Neuron (in vitro differentiated cells): ENCODE results near the gene ADAMTS3.
"Not testable (repeated sequence)": the region's sequence is repeated elsewhere in the genome, so short reads cannot be mapped to it uniquely, and the experiment has no call there.

Source experiments
- H2AFZ ChIP-seq: one replicate; pipeline ENCODE4 v1.6.1; 2013; ENCODE audit warnings: low read depth, mild to moderate bottlenecking, inconsistent platforms, low read length, moderate library complexity
- H3K27me3 ChIP-seq: one replicate; pipeline ENCODE4 v1.6.1; 2013; ENCODE audit warnings: low read length; ENCODE audit not compliant: insufficient read depth
- H3K36me3 ChIP-seq: one replicate; pipeline ENCODE4 v1.6.1; 2013; ENCODE audit warnings: low read length; ENCODE audit not compliant: insufficient read depth
- H3K4me1 ChIP-seq: one replicate; pipeline ENCODE4 v1.6.1; 2013; ENCODE audit warnings: low read length; ENCODE audit not compliant: insufficient read depth
- H3K4me3 ChIP-seq: 2 replicates; pipeline ENCODE4 v1.5.1; 2013; ENCODE audit warnings: mild to moderate bottlenecking, low read length, moderate library complexity
- H3K9me3 ChIP-seq: one replicate; pipeline ENCODE4 v1.6.1; 2013; ENCODE audit warnings: low read length

The ADAMTS3 gene

GRCh38 chr4:72442715-72443114 lies 126.3 kb downstream of the ADAMTS3 start:
- Histone ChIP-seq H3K36me3 (no peaks in the 10 kb centered on the region), H3K9me3 (no peaks in the 10 kb centered on the region), H3K27me3 (no peaks in the 10 kb centered on the region), H3K4me1 (no peaks in the 10 kb centered on the region), H2AFZ (no peak overlapping the region), H3K4me3 (no peak overlapping the region)

- H3K4me1 ChIP-seq: no peaks in the 10 kb centered on the region
- H3K36me3 ChIP-seq: no peaks in the 10 kb centered on the region
- H3K9me3 ChIP-seq: no peaks in the 10 kb centered on the region
- H3K27me3 ChIP-seq: no peaks in the 10 kb centered on the region
- H2AFZ ChIP-seq: no peak overlapping the region
- H3K4me3 ChIP-seq: no peak overlapping the region
Observed at GRCh38 chr4:72442147-72442546, 126.9 kb downstream of the ADAMTS3 start.

- Histone ChIP-seq H3K4me3 (no peak overlapping the region), H2AFZ (no peak overlapping the region), H3K4me1 (no peaks in the 10 kb centered on the region), H3K9me3 (no peaks in the 10 kb centered on the region), H3K27me3 (no peaks in the 10 kb centered on the region), H3K36me3 (no peaks in the 10 kb centered on the region)
Observed at GRCh38 chr4:72440386-72440785, 128.6 kb downstream of the ADAMTS3 start.

GRCh38 chr4:72432975-72433374 lies 136.0 kb downstream of the ADAMTS3 start:
- Histone ChIP-seq H3K9me3 (no peaks in the 10 kb centered on the region), H3K36me3 (no peaks in the 10 kb centered on the region), H3K4me3 (no peak overlapping the region)

GRCh38 chr4:72432282-72432681 lies 136.7 kb downstream of the ADAMTS3 start:
- no peaks in the 10 kb centered on the region for H3K4me1 ChIP-seq
- H3K27me3 ChIP-seq: no peaks in the 10 kb centered on the region
- H3K36me3 ChIP-seq: no peaks in the 10 kb centered on the region
- no peak overlapping the region for H2AFZ ChIP-seq
- no peaks in the 10 kb centered on the region for H3K9me3 ChIP-seq
- no peak overlapping the region for H3K4me3 ChIP-seq

More at GRCh38 chr4:72432975-72433374, 136.0 kb downstream of the ADAMTS3 start:
- Histone ChIP-seq H2AFZ (no peak overlapping the region), H3K4me1 (no peaks in the 10 kb centered on the region), H3K27me3 (no peaks in the 10 kb centered on the region)

GRCh38 chr4:72430988-72431387 lies 138.0 kb downstream of the ADAMTS3 start:
- no peaks in the 10 kb centered on the region for H3K27me3 ChIP-seq
- H3K4me3 ChIP-seq: no peak overlapping the region
- H3K36me3 ChIP-seq: no peaks in the 10 kb centered on the region
- H3K9me3 ChIP-seq: no peaks in the 10 kb centered on the region
- H3K4me1 ChIP-seq: no peaks in the 10 kb centered on the region
- no peak overlapping the region for H2AFZ ChIP-seq

- H3K4me3 ChIP-seq: no peak overlapping the region
- no peaks in the 10 kb centered on the region for H3K27me3 ChIP-seq
- H3K36me3 ChIP-seq: no peaks in the 10 kb centered on the region
- no peak overlapping the region for H2AFZ ChIP-seq
- H3K9me3 ChIP-seq: no peaks in the 10 kb centered on the region
- H3K4me1 ChIP-seq: no peaks in the 10 kb centered on the region
Observed at GRCh38 chr4:72430050-72430449, 139.0 kb downstream of the ADAMTS3 start.

- Histone ChIP-seq H3K4me1 (no peaks in the 10 kb centered on the region), H2AFZ (no peak overlapping the region), H3K4me3 (no peak overlapping the region), H3K9me3 (no peaks in the 10 kb centered on the region), H3K27me3 (no peaks in the 10 kb centered on the region), H3K36me3 (no peaks in the 10 kb centered on the region)
Observed at GRCh38 chr4:72429397-72429889, 139.6 kb downstream of the ADAMTS3 start.

- Histone ChIP-seq H3K4me3 (no peak overlapping the region), H3K36me3 (no peaks in the 10 kb centered on the region), H3K27me3 (no peaks in the 10 kb centered on the region), H3K9me3 (no peaks in the 10 kb centered on the region), H2AFZ (no peak overlapping the region), H3K4me1 (no peaks in the 10 kb centered on the region)
Observed at GRCh38 chr4:72427057-72427456, 142.0 kb downstream of the ADAMTS3 start.

GRCh38 chr4:72425908-72426307 lies 143.1 kb downstream of the ADAMTS3 start:
- H3K4me3 ChIP-seq, H2AFZ ChIP-seq, H3K36me3 ChIP-seq, H3K9me3 ChIP-seq, H3K4me1 ChIP-seq, H3K27me3 ChIP-seq: not testable (repeated sequence)

GRCh38 chr4:72424006-72424405 lies 145.0 kb downstream of the ADAMTS3 start:
- no peak overlapping the region for H2AFZ ChIP-seq
- H3K4me1 ChIP-seq: no peaks in the 10 kb centered on the region
- H3K27me3 ChIP-seq: no peaks in the 10 kb centered on the region
- H3K36me3 ChIP-seq: no peaks in the 10 kb centered on the region
- H3K9me3 ChIP-seq: no peaks in the 10 kb centered on the region
- no peak overlapping the region for H3K4me3 ChIP-seq

- Histone ChIP-seq H3K27me3 (no peaks in the 10 kb centered on the region), H3K4me3 (no peak overlapping the region), H3K4me1 (no peaks in the 10 kb centered on the region), H3K36me3 (no peaks in the 10 kb centered on the region), H3K9me3 (no peaks in the 10 kb centered on the region), H2AFZ (no peak overlapping the region)
Observed at GRCh38 chr4:72422416-72422815, 146.6 kb downstream of the ADAMTS3 start.

GRCh38 chr4:72418458-72418857 lies 150.6 kb downstream of the ADAMTS3 start:
- H3K4me1 ChIP-seq: no peaks in the 10 kb centered on the region
- no peaks in the 10 kb centered on the region for H3K9me3 ChIP-seq
- no peak overlapping the region for H2AFZ ChIP-seq
- no peak overlapping the region for H3K4me3 ChIP-seq
- no peaks in the 10 kb centered on the region for H3K27me3 ChIP-seq
- no peaks in the 10 kb centered on the region for H3K36me3 ChIP-seq

GRCh38 chr4:72410158-72410557 lies 158.9 kb downstream of the ADAMTS3 start:
- Histone ChIP-seq H3K36me3 (no peaks in the 10 kb centered on the region), H3K4me3 (no peak overlapping the region), H3K27me3 (no peaks in the 10 kb centered on the region), H3K9me3 (no peaks in the 10 kb centered on the region), H3K4me1 (peaks cover 6% of the 10 kb centered on the region), H2AFZ (no peak overlapping the region)
